Prostate gland (tissue), 2 donors: ENCODE measurements around the gene TTC34. TPM values are rescaled to one million over a fixed set of nuclear protein-coding genes. Genes with fewer than 3 reads are reported as not detected.

Source experiments
- DNase-seq: peaks from one replicate; pipeline ENCODE4 v3.0.0-alpha.2; 2019; ENCODE audit warnings: low spot score
- H3K27ac ChIP-seq, 2 donors: fragments of 200-600 bp; sonication (generic); 2 replicates each; pipeline ENCODE4 v1.5.1; 2017 to 2019
- H3K27me3 ChIP-seq: fragments of 200-600 bp; sonication (generic); replicated peaks from 2 replicates; pipeline ENCODE4 v1.5.1; 2019; ENCODE audit not compliant: insufficient read depth
- H3K36me3 ChIP-seq, 2 donors: fragments of 200-600 bp; sonication (generic); 1 replicate in 1 of 2; 2 replicates in 1 of 2; pipeline versions ENCODE4 v1.5.1 to v1.8.1; 2017 to 2019
- H3K4me1 ChIP-seq: fragments of 200-600 bp; sonication (generic); replicated peaks from 2 replicates; pipeline ENCODE4 v1.5.1; 2019
- H3K4me3 ChIP-seq, 2 donors: fragments of 200-600 bp; sonication (generic); 2 replicates each; pipeline ENCODE4 v1.5.1; 2017 to 2019
- H3K9me3 ChIP-seq: fragments of 200-600 bp; sonication (generic); 2 replicates; pipeline ENCODE4 v1.5.1; 2017
- CTCF ChIP-seq, 4 experiments: fragments of 200-600 bp in 2 of 4; fragments of 450-650 bp in 2 of 4; sonication (generic) in 2 of 4; IDR thresholded peaks; 1 replicate in 3 of 4; 2 replicates in 1 of 4; pipeline ENCODE4 v1.5.1; 2016 to 2019; ENCODE audit warnings: antibody characterized with exemption in 4 of 4, mild to moderate bottlenecking in 2 of 4, moderate library complexity in 2 of 4
- POLR2A ChIP-seq: fragments of 450-650 bp; IDR thresholded peaks from one replicate; pipeline ENCODE4 v1.6.1; 2016; ENCODE audit warnings: antibody characterized with exemption, mild to moderate bottlenecking
- POLR2AphosphoS5 ChIP-seq: sonication (generic); formaldehyde crosslinking; IDR thresholded peaks from one replicate; pipeline ENCODE4 v1.6.1; 2017; ENCODE audit warnings: antibody characterized with exemption
- WGBS: methylation state at CpG from one replicate; pipeline ENCODE4 v1.1.5; 2018; 5-methylcytosine and 5-hydroxymethylcytosine counted together
- intact Hi-C: fragments of 100-400 bp; cut with DNase I; formaldehyde crosslinking; loops from one replicate; pipeline ENCODE4 v1.14.2; 2022
- total RNA-seq, 2 donors: library from RNA; depleted of rRNA; stranded (reverse); fragments of >200 nt; gene quantifications; one replicate each; pipeline ENCODE4 v1.1.0, GENCODE V29; 2016

Gene TTC34
- total RNA-seq, 2 donors from 2014 or later = 0.32 to 1.2 TPM

DNA sequence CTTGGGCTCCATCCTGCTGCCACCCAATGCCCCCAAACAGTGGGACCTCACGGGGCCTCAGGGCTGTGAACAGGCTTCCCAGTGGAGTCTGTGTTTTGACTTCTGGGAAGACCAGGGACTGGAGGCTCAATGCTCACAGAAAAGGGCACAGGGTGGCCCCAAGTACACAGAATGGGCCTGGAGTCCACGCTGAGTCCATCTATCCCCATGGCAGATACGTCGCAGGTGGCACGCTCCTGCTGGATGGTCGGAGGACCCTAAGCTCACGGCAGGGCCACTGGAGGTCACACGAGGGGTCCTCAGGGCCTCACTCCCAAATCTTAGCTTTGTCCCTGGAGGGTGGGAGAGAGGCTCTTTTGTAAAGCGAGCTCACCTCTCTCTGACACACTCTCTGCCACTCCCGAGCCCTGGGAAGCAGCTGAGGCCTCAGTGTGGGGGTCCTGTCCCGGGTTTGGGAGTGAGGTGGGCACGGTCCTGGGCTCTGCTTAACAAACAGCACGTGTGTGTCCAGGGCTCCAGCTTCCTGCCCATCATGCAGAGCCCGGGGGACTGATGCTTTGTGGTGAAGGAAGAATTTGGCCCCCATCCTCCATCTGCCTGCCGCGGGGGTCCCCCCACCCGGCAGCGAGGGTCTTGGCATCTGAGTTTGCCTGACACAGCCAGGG lies 27.2 kb upstream of the TTC34 start:
- Histone ChIP-seq H3K9me3 (no peaks in the 10 kb centered on the region), H3K4me1 (no peaks in the 10 kb centered on the region), H3K36me3 (no peaks in the 10 kb centered on the region), H3K27me3 (peaks cover 8% of the 10 kb centered on the region), H3K4me3 (no peak overlapping the region), H3K27ac (no peak overlapping the region)
- intact Hi-C loops = no loop called here
- DNase-seq = no peak
- WGBS = 84% methylated on average over 16 of the region's 18 CpGs
- TF ChIP-seq POLR2A (no peak), POLR2AphosphoS5 (no peak), CTCF (IDR thresholded peaks at IDR 0.05) (no peak)

GRCh38 chr1:2826736-2827292 lies 25.3 kb upstream of the TTC34 start:
- peaks cover 2% of the 10 kb centered on the region for H3K27me3 ChIP-seq
- TF ChIP-seq CTCF (IDR thresholded peaks at IDR 0.05) = no peak
- no peak for TF ChIP-seq POLR2AphosphoS5
- no peak for TF ChIP-seq POLR2A
- no peaks in the 10 kb centered on the region for H3K36me3 ChIP-seq
- 83% methylated on average over 14 of the region's 14 CpGs for WGBS
- intact Hi-C loops = no loop called here
- H3K27ac ChIP-seq = no peak overlapping the region
- DNase-seq = no peak
- H3K4me3 ChIP-seq = no peak overlapping the region
- no peaks in the 10 kb centered on the region for H3K4me1 ChIP-seq
- no peaks in the 10 kb centered on the region for H3K9me3 ChIP-seq

DNA sequence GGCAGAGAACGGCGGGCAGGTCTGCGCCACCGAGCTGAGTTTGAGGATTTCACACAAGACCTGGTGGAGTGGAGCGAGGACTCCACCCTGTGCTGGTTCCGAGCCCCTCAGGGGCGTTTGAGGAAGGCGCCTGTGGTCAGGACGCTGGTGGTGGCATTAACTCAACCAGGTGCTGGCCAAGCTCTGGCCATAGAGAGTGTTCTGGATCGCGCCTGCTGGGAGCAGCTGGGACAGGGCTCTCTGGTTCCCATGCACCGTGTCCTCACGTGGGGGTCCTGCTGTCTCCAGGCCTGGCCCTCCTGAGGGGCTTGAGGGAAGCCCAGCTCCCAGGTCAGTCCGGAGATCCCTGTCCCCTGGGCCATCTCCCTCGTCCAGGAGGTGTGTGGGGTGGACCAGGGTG lies 24.8 kb upstream of the TTC34 start:
- H3K36me3 ChIP-seq = no peaks in the 10 kb centered on the region
- no peaks in the 10 kb centered on the region for H3K4me1 ChIP-seq
- peaks cover 2% of the 10 kb centered on the region for H3K27me3 ChIP-seq
- H3K27ac ChIP-seq = no peak overlapping the region
- intact Hi-C loops = no loop called here
- no peak for TF ChIP-seq POLR2A
- TF ChIP-seq POLR2AphosphoS5 = no peak
- TF ChIP-seq CTCF (IDR thresholded peaks at IDR 0.05) = no peak
- H3K9me3 ChIP-seq = no peaks in the 10 kb centered on the region
- H3K4me3 ChIP-seq = no peak overlapping the region
- 81% methylated on average over 15 of the region's 15 CpGs for WGBS
- no peak for DNase-seq

DNA sequence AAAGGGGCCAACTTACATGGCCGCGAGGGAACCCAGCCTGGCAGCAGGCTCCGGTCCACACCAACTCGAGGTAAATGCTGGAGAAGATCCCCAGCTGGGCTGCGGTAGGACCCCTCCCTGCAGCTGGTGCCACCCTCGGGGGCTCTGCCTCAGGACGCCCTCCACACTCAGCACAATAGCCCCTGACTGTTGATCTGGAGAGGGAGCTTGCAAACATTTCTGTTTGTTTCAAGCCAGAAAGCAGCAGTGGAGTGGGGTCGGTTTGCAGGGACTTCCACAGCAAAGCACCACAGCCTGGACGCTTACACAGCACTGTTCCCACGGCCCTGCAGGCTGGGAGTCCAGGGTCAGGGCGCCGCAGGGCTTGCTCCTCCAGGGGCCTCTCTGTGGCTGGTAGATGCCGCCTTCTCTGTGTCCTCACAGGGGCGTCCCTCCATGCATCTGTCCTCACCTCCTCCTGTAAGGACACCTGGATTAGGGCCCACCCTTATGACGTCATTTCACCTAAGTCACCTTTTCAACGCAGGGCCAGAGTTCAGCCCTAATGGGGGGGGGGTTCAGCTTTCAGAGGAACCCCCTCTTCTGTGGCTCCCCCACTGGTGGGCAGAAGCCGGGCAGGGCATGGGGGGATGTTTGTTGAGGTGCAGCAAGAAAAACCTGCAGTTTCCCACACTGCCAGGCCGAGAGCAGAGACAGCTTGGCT lies 24.1 kb upstream of the TTC34 start:
- 75% methylated on average over 18 of the region's 18 CpGs for WGBS
- TF ChIP-seq CTCF (IDR thresholded peaks at IDR 0.05) (no peak), POLR2AphosphoS5 (no peak), POLR2A (no peak)
- Histone ChIP-seq H3K27me3 (peaks cover 2% of the 10 kb centered on the region), H3K36me3 (no peaks in the 10 kb centered on the region), H3K9me3 (no peaks in the 10 kb centered on the region), H3K4me1 (no peaks in the 10 kb centered on the region), H3K4me3 (no peak overlapping the region), H3K27ac (no peak overlapping the region)
- intact Hi-C loops = no loop called here
- DNase-seq = no peak
